Measurements from ENCODE around the gene ZNF398. TPM values are rescaled to one million over a fixed set of nuclear protein-coding genes. Genes with fewer than 3 reads are reported as not detected.

The ZNF398 gene
- total RNA-seq, 1 donor from 2014 or later: 10.0 TPM

DNA sequence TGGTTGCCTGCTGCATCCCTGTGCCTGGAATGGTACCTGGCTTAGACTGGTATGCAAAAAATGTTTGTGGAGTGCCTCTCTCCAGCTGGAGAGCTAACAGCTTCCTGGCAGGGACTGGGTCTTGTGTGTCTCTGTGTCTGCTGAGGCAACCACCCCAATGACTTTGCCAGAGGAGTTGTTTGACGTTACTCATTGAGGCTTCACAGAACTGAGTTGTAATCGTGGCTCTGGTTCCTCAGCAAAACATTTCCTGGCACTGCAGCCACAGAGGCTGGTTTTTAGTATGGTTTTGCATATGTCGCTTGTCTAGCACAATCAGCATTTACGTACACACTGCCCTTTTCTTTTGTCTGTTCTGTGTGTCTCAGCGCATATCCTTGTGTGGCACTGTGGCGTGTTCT is 55.6 kb downstream of the ZNF398 start:
- H3K36me3 ChIP-seq (ENCODE audit: control insufficient read depth, insufficient read depth, low read length): peaks cover 35% of the 10 kb centered on the region
- DNase-seq (ENCODE audit: low read depth) (no peak), FAIRE-seq (no peak)
- no peak overlapping the region for H3K4me3 ChIP-seq (ENCODE audit: low read depth, low read length)
- H3K27me3 ChIP-seq (ENCODE audit: control insufficient read depth, insufficient read depth, low read length): no peaks in the 10 kb centered on the region
- TF ChIP-seq, protein P1, sequence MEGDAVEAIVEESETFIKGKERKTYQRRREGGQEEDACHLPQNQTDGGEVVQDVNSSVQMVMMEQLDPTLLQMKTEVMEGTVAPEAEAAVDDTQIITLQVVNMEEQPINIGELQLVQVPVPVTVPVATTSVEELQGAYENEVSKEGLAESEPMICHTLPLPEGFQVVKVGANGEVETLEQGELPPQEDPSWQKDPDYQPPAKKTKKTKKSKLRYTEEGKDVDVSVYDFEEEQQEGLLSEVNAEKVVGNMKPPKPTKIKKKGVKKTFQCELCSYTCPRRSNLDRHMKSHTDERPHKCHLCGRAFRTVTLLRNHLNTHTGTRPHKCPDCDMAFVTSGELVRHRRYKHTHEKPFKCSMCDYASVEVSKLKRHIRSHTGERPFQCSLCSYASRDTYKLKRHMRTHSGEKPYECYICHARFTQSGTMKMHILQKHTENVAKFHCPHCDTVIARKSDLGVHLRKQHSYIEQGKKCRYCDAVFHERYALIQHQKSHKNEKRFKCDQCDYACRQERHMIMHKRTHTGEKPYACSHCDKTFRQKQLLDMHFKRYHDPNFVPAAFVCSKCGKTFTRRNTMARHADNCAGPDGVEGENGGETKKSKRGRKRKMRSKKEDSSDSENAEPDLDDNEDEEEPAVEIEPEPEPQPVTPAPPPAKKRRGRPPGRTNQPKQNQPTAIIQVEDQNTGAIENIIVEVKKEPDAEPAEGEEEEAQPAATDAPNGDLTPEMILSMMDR (IDR thresholded peaks at IDR 0.05; ENCODE audit: insufficient read depth, low read length, severe bottlenecking): no peak

DNA sequence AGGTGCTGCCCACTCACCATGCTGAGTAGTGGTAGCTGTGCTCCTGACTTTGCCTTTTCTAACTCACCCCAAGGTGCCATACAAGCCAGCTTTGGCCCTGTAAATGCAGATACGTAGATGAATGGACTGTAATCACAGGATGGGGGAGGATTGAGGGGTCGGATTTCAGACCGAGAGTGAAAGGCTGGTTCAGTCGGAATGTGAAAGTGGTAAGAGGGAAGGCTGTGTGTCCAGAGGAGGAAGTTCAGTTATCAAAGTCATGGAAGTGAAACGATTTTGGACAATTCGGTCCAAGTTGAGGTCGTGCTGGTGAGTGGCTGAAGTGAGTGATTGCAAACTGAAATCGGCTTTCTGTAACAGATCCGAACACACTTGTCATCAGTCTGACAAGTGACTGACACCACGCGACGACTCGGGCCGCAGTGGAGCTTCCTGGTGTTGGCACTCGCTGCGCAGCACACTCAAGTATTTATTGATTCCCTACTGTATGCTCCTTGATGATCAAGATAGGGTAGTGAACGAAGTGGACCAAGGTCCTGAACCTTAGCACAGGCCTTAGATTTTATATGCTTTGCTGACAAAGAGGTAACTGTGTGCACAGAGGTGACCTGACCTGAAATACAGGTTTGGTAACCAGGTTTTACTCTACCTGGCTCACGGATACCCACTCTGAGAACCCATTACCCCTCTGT is 58.6 kb downstream of the ZNF398 start:
- peaks cover 35% of the 10 kb centered on the region for H3K36me3 ChIP-seq (ENCODE audit: control insufficient read depth, insufficient read depth, low read length)
- TF ChIP-seq, protein P1 (IDR thresholded peaks at IDR 0.05; ENCODE audit: insufficient read depth, low read length, severe bottlenecking): no peak
- no peak overlapping the region for H3K4me3 ChIP-seq (ENCODE audit: low read depth, low read length)
- H3K27me3 ChIP-seq (ENCODE audit: control insufficient read depth, insufficient read depth, low read length): no peaks in the 10 kb centered on the region
- FAIRE-seq (peak; percentile 84), DNase-seq (ENCODE audit: low read depth) (no peak)

DNA sequence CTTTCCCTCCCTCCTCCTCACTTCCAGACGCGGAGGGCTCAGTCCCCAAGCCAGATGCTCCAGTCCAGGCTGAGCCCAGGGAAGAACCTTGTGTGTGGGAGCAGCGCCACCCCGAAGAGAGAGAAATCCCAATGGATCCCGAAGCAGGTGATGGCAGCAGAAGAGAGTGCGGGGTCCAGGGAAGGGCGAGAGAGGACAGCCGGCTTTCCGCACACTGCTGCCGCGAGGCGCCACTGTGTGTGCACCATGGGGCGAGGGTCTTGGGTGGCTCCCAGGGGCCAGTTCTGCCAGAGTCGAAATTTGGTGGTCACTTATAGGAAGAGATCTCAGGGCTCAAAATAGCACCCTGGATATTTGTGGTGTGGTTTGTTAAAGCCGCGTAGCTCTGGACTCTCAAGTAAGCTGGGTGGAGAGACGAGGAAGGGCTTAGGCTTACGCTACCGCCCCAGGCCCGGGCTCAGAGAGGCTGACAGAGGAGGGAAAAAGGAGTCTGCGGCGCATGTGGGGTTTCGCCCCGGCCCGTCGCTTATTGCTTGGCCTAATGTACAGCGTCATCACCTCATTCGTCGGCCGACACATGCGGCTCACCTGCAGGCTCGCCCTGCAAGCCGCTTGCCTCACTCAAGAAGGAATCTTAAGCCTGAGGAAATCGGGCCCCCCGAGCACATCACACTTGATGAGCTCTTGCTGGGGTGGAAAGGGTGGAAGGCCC is 60.2 kb downstream of the ZNF398 start:
- Histone ChIP-seq H3K27me3 (ENCODE audit: control insufficient read depth, insufficient read depth, low read length) (no peaks in the 10 kb centered on the region), H3K4me3 (ENCODE audit: low read depth, low read length) (no peak overlapping the region), H3K36me3 (ENCODE audit: control insufficient read depth, insufficient read depth, low read length) (peaks cover 35% of the 10 kb centered on the region)
- FAIRE-seq (no peak), DNase-seq (ENCODE audit: low read depth) (no peak)
- TF ChIP-seq, protein P1 (IDR thresholded peaks at IDR 0.05; ENCODE audit: insufficient read depth, low read length, severe bottlenecking): no peak

DNA sequence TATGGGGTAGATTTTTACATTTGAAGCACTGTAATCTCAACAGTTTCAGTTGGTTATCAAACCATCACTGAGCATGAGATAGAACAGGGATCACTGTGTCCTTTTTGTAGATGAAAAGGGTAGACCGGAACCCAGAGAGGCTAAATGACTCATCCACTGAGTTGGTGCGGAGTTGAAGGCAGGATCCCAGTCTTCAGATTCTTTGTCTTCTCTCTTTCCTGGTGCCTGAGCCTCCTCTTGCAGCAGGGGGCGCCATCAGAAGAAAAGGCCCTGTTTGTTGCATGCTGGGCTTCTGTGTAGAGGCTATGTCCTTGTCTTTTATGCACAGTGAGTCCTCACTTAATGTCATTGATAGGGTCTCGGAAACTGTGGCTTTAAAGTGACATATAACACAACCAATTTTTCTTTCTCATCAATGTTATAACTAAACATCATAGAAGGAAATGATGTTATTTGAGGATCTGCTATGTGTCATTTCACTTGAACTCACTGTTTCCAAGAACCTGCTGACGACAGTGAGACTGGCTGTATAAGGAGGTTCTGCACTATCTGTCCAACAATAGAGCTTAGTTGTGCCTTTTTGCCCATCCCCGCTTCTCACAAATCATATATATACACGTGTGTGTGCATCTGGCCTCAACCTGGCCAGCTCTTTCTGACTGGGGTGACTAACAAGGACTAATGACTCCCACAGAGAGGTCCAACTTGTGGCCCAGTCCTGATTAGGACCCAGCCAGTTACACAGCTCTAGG is 62.4 kb downstream of the ZNF398 start:
- TF ChIP-seq, protein P1 (IDR thresholded peaks at IDR 0.05; ENCODE audit: insufficient read depth, low read length, severe bottlenecking): peak; percentile 73
- FAIRE-seq (no peak), DNase-seq (ENCODE audit: low read depth) (peak; percentile 68)
- Histone ChIP-seq H3K36me3 (ENCODE audit: control insufficient read depth, insufficient read depth, low read length) (peaks cover 40% of the 10 kb centered on the region), H3K4me3 (ENCODE audit: low read depth, low read length) (no peak overlapping the region), H3K27me3 (ENCODE audit: control insufficient read depth, insufficient read depth, low read length) (no peaks in the 10 kb centered on the region)

DNA sequence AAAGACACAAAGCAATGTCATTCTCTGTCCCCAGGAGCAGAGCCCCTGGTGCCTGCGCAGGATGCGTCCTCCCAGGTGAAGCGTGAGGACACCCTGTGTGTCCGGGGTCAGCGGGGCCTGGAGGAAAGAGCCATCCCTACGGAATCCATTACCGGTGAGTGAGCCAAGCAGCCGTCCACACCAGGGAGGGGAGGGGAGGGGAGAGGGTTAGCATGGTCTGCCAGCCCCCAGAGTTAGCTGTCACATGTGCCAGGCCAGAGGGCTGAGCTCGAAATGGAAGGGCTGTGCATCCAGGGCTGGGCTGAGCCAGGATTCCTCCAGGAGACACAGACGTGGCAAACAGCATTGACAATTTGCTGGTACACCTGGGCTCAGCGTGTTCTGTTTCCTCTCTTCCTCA is 63.3 kb downstream of the ZNF398 start:
- FAIRE-seq (no peak), DNase-seq (ENCODE audit: low read depth) (no peak)
- peaks cover 45% of the 10 kb centered on the region for H3K36me3 ChIP-seq (ENCODE audit: control insufficient read depth, insufficient read depth, low read length)
- no peaks in the 10 kb centered on the region for H3K27me3 ChIP-seq (ENCODE audit: control insufficient read depth, insufficient read depth, low read length)
- TF ChIP-seq, protein P1 (IDR thresholded peaks at IDR 0.05; ENCODE audit: insufficient read depth, low read length, severe bottlenecking): no peak
- H3K4me3 ChIP-seq (ENCODE audit: low read depth, low read length): no peak overlapping the region
